OCI-LY3 (cell line): ENCODE data around the gene ARHGEF38.
A peak's percentile ranks its signal among the peaks of the same experiment; 100 is the strongest.

Experiments used
- H2AFZ ChIP-seq: fragments of 200-600, 300-600 bp; shearing (Covaris generic); 2 replicates; pipeline ENCODE4 v1.6.0; 2014; ENCODE audit warnings: antibody characterized with exemption, low read depth, low read length
- H3K27ac ChIP-seq: fragments of 200-600, 300-600 bp; sonication (generic); 2 replicates; pipeline ENCODE4 v1.5.1; 2014; ENCODE audit warnings: mild to moderate bottlenecking, low read length, moderate library complexity, mixed read lengths
- H3K27me3 ChIP-seq: fragments of 200-600, 300-600 bp; sonication (generic); 2 replicates; pipeline ENCODE4 v1.6.1; 2014; ENCODE audit warnings: low read depth, low read length, mixed read lengths
- H3K36me3 ChIP-seq: fragments of 200-600, 300-600 bp; sonication (generic); replicated peaks from 2 replicates; pipeline ENCODE3; 2014; ENCODE audit warnings: low read depth, low read length, mixed read lengths
- H3K4me1 ChIP-seq: fragments of 300-600, 200-600 bp; sonication (generic); 2 replicates; pipeline ENCODE4 v1.6.1; 2014; ENCODE audit warnings: low read length, mixed read lengths
- H3K4me2 ChIP-seq: fragments of 200-600, 300-600 bp; sonication (generic); 2 replicates; pipeline ENCODE4 v1.6.1; 2014; ENCODE audit warnings: low read length, mixed read lengths
- H3K4me3 ChIP-seq: fragments of 300-600, 200-600 bp; sonication (generic); 2 replicates; pipeline ENCODE4 v1.5.1; 2014; ENCODE audit warnings: antibody characterized with exemption, mild to moderate bottlenecking, low read length, moderate library complexity
- H3K79me2 ChIP-seq: fragments of 300-600, 200-600 bp; shearing (Covaris generic); 2 replicates; pipeline ENCODE4 v1.6.1; 2014; ENCODE audit warnings: mild to moderate bottlenecking, low read length, mixed read lengths
- H3K9ac ChIP-seq: fragments of 300-600, 200-600 bp; shearing (Covaris generic); 2 replicates; pipeline ENCODE4 v1.6.0; 2014; ENCODE audit warnings: mild to moderate bottlenecking, low read length, moderate library complexity
- H3K9me3 ChIP-seq: fragments of 200-600, 300-600 bp; shearing (Covaris generic); 2 replicates; pipeline ENCODE4 v1.6.1; 2014; ENCODE audit warnings: low read length, mixed read lengths; ENCODE audit not compliant: insufficient read depth
- H4K20me1 ChIP-seq: fragments of 200-600, 300-600 bp; sonication (generic); 2 replicates; pipeline ENCODE4 v1.6.1; 2016; ENCODE audit warnings: low read length, mixed read lengths; ENCODE audit not compliant: insufficient read depth
- CTCF ChIP-seq: fragments of 200-600, 300-600 bp; sonication (generic); IDR thresholded peaks from 2 replicates; pipeline ENCODE4 v1.5.1; 2014; ENCODE audit warnings: antibody characterized with exemption, low read length, low read depth
- EZH2phosphoT487 ChIP-seq: fragments of 200-600 bp; shearing (Covaris generic); IDR thresholded peaks from 2 replicates; pipeline ENCODE4 v1.6.1; 2018; ENCODE audit warnings: antibody characterized with exemption, mixed run types, low read depth

ARHGEF38 gene

GRCh38 chr4:105709081-105709450 is 156.6 kb downstream of the ARHGEF38 start:
- peak overlapping the region; percentile 43 for H3K27ac ChIP-seq
- H3K27me3 ChIP-seq = no peaks in the 10 kb centered on the region
- H3K9ac ChIP-seq = peak overlapping the region; percentile 89
- H3K4me1 ChIP-seq = peaks cover 41% of the 10 kb centered on the region
- peaks cover 3% of the 10 kb centered on the region for H3K36me3 ChIP-seq
- no peaks in the 10 kb centered on the region for H3K9me3 ChIP-seq
- H3K4me3 ChIP-seq = peak overlapping the region; percentile 96
- no peaks in the 10 kb centered on the region for H4K20me1 ChIP-seq
- TF ChIP-seq EZH2phosphoT487 (no peak), CTCF (no peak)
- H2AFZ ChIP-seq = peak overlapping the region; percentile 90; the same call in 1 of the 2 replicates
- H3K4me2 ChIP-seq = peak overlapping the region; percentile 90
- H3K79me2 ChIP-seq = peaks cover 86% of the 10 kb centered on the region

DNA sequence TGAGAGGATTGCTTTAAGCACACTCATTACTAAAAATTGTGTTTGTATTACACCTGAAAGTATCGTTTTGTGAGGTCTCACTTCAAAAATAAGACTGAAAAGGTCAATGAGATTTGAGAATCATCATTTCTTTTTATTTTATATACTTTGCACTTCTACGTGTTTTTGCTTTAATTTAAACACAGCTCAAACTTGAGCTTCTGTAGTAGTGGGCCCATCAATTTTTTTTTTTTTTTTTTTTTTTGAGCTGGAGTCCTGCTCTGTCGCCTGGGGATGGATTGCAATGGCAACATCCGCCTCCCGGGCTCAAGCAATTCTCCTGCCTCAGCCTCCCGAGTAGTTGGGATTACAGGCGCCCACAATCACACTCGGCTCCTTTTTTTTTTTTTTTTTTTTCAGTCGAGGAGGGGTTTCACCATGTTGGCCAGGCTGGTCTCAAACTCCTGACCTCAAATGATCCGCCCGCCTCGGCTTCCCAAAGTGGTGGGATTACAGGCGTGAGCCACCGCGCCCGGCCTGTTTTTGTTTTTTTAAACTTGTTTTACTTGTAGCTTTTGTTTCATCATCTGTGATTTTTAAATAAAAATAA is 157.7 kb downstream of the ARHGEF38 start:
- H3K4me1 ChIP-seq = peaks cover 47% of the 10 kb centered on the region
- H4K20me1 ChIP-seq = no peaks in the 10 kb centered on the region
- H3K27me3 ChIP-seq = no peaks in the 10 kb centered on the region
- H3K9ac ChIP-seq = peak overlapping the region; percentile 89; the same call in 1 of the 2 replicates
- no peak overlapping the region for H2AFZ ChIP-seq
- TF ChIP-seq CTCF (no peak), EZH2phosphoT487 (no peak)
- peak overlapping the region; percentile 96 for H3K4me3 ChIP-seq
- H3K9me3 ChIP-seq = no peaks in the 10 kb centered on the region
- peaks cover 82% of the 10 kb centered on the region for H3K79me2 ChIP-seq
- no peaks in the 10 kb centered on the region for H3K36me3 ChIP-seq
- H3K27ac ChIP-seq = no peak overlapping the region
- H3K4me2 ChIP-seq = peak overlapping the region; percentile 90

DNA sequence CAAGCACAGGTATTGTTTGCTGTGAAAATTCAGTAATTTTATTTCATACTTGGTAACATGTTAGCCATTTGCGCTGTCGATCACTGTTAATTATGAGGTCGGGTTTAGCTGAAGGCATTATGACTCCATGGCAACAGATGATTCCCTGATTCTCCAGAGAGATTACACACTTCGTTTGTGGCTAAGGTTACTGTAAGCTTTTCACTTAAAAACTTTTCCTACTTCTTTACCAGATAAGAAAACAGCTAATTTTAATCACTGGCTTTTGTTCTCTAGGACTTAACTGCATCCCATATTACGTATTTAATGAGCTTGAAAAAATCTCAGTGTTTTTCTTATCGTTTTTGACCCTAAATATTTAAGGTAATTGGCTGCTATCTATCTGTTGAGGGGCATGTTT is 158.3 kb downstream of the ARHGEF38 start:
- Histone ChIP-seq H2AFZ (no peak overlapping the region), H3K27ac (no peak overlapping the region), H3K9ac (no peak overlapping the region), H3K36me3 (no peaks in the 10 kb centered on the region), H3K4me2 (0 out of 2 replicates have a peak overlapping the region, but pooled peaks have one; percentile 7), H4K20me1 (no peaks in the 10 kb centered on the region), H3K9me3 (no peaks in the 10 kb centered on the region), H3K79me2 (peaks cover 78% of the 10 kb centered on the region), H3K4me3 (no peak overlapping the region), H3K4me1 (peaks cover 49% of the 10 kb centered on the region), H3K27me3 (no peaks in the 10 kb centered on the region)
- TF ChIP-seq EZH2phosphoT487 = no peak
- no peak for TF ChIP-seq CTCF

DNA sequence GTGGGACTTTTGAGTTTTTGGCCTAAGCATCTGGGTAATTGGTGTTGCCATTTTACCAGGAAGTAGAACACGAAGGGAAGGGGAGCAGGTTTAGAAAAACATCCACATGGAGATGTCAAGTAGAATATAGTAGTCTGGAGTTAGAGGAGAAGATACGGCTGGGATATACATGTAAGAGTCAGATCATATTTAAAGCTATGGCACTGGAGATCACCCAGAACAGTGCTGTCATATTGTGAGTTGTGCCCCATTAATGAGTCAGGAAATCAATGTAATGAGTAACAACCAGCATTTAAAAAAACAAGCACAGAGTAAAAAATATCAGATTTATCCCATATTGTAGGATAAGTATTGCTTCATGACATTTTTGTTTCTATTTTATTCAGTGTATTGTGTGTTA is 160.3 kb downstream of the ARHGEF38 start:
- Histone ChIP-seq H3K79me2 (peaks cover 65% of the 10 kb centered on the region), H3K36me3 (no peaks in the 10 kb centered on the region), H3K27ac (no peak overlapping the region), H3K9me3 (no peaks in the 10 kb centered on the region), H3K4me2 (no peak overlapping the region), H3K4me3 (no peak overlapping the region), H3K9ac (no peak overlapping the region), H3K4me1 (peaks cover 42% of the 10 kb centered on the region), H4K20me1 (no peaks in the 10 kb centered on the region), H3K27me3 (no peaks in the 10 kb centered on the region), H2AFZ (no peak overlapping the region)
- no peak for TF ChIP-seq CTCF
- TF ChIP-seq EZH2phosphoT487 = no peak
